Fibroblast of mammary gland (primary cell): ENCODE results near the gene TTC6.

ENCODE experiments used
- DNase-seq: peaks from one replicate; pipeline ENCODE4 v3.0.0-alpha.2; 2010; ENCODE audit warnings: low read depth
- H3K4me3 ChIP-seq: 2 replicates; pipeline ENCODE4 v1.5.1; 2011; ENCODE audit warnings: low read depth, mild to moderate bottlenecking, low read length, moderate library complexity; ENCODE audit not compliant: control insufficient read depth
- TF ChIP-seq, protein P1 (sequence below): conservative IDR thresholded peaks from 2 replicates; pipeline ENCODE4 v1.5.1; 2011; ENCODE audit warnings: low read depth, low read length, inconsistent platforms; ENCODE audit not compliant: control insufficient read depth, insufficient read depth

TTC6 gene

DNA sequence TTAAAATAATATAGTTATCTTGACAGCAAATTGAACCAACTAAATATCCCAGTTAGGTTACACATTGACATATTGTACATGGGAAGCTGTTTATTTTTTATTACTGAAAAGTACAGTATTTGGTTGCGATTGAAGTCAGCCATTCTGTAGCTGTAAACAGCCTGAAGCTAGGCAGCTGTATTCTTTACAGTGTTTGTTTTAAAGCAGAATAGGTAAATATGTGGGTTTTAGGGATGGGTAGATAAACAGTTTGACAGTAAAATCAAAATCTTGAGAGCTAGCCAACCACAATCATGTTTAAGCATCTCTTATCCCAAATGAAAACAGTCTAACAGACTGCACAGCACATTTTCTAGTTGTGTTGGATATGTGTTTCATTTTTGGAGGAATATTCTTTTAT lies 45.7 kb downstream of the TTC6 start:
- no peak overlapping the region for H3K4me3 ChIP-seq
- DNase-seq = no peak
- TF ChIP-seq, protein P1, sequence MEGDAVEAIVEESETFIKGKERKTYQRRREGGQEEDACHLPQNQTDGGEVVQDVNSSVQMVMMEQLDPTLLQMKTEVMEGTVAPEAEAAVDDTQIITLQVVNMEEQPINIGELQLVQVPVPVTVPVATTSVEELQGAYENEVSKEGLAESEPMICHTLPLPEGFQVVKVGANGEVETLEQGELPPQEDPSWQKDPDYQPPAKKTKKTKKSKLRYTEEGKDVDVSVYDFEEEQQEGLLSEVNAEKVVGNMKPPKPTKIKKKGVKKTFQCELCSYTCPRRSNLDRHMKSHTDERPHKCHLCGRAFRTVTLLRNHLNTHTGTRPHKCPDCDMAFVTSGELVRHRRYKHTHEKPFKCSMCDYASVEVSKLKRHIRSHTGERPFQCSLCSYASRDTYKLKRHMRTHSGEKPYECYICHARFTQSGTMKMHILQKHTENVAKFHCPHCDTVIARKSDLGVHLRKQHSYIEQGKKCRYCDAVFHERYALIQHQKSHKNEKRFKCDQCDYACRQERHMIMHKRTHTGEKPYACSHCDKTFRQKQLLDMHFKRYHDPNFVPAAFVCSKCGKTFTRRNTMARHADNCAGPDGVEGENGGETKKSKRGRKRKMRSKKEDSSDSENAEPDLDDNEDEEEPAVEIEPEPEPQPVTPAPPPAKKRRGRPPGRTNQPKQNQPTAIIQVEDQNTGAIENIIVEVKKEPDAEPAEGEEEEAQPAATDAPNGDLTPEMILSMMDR = no peak

DNA sequence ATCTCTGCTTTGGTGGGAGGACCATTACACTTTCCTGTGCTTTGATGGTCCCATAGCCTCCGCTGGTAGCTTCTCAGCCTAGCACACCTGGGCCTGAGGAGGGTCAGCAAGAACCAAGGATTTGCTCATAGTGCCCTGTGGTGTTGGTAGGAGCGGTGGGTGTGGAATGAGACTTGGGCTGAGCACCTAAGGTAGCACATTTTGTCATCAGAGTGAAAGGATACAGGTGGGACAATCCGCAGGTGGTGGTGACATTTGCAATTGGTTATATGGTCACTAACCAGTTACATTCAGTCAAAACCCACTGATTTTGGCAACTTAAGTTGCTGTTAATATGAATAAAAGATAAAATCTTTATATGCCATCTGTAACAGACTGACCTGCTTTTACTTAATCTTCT lies 46.7 kb downstream of the TTC6 start:
- H3K4me3 ChIP-seq = no peak overlapping the region
- DNase-seq = no peak
- TF ChIP-seq, protein P1 = no peak

DNA sequence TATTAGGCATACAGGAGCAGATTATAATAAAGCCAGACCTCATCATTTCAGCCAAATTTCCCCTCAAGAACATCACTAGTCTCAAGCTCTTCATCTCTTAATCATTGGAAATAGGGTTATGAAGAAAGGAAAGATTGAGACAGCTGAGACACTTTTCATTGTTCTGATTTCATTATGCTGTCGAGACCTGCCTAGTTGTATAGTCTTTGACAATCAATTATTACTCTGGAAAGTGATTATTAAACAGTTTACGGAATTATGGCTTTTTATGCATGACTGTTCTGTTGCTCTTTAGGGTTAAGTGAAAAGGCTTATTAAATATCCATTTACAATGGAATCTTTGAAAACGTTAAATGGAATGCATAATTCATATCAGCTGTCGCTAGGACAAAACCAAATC lies 48.3 kb downstream of the TTC6 start:
- TF ChIP-seq, protein P1 = no peak
- no peak for DNase-seq
- H3K4me3 ChIP-seq = no peak overlapping the region
